OCI-LY1 (cell line): Measurements from ENCODE around the gene PIAS1.

Experiments used
- CTCF ChIP-seq: fragments of 200-600 bp; sonication (generic), shearing (Covaris generic); IDR thresholded peaks from 2 replicates; pipeline ENCODE4 v1.5.1; 2017; ENCODE audit warnings: mild to moderate bottlenecking, antibody characterized with exemption, low read length, moderate library complexity, mixed read lengths
- EZH2 ChIP-seq: fragments of 200-600 bp; sonication (generic), shearing (Covaris generic); IDR thresholded peaks from 2 replicates; pipeline ENCODE4 v1.8.0; 2017; ENCODE audit warnings: borderline replicate concordance, mixed run types, mild to moderate bottlenecking, antibody characterized with exemption, low read length, moderate library complexity, mixed read lengths

GRCh38 chr15:68054628-68055223 is 611 bp downstream of the PIAS1 start:
- TF ChIP-seq CTCF (no peak; the same call in 1 of the 2 replicates), EZH2 (no peak)
